Measurements from ENCODE around the gene ZNF22. TPM values are rescaled to one million over a fixed set of nuclear protein-coding genes. Genes with fewer than 3 reads are reported as not detected.

The ZNF22 gene
- total and polyA plus RNA-seq, 2 of the 8 experiments (the other 6 are each of a cell fraction or from before 2014, with no cell fraction given), result 18.2 to 45.2 TPM

DNA sequence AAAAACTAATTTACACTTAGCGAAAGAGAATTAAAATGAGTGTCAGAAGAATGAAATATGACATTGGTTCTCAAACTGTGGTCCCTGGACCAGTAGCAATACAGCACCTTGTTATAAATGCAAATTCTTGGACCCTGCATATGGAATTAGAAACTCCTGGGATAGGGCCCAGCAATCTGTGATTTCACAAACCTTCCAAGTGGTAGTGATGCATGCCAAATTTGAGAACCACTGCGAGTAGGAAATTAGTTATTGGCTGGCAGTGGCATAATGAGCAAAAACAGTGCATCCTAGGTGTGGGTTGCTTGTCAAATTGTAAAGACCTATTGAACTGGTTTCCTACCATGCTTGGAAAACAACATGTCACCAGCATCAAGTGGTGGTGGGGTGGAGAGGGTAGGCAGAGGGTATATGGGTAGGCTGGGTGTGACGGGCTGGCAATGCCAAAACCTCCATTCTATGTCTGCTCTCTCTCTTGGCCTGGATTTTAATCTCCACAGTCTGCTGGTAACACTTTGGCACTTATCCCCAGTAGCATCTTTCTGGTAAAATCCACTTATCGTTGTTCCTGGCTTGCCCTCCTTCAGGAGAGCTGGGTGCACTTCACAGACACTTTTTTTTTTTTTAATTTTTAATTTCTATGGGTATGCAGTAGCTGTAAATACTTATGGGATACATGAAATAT, 50.0 kb downstream of the ZNF22 start (continued):
- no peak for TF ChIP-seq CBX8 (IDR thresholded peaks at IDR 0.05; ENCODE audit: borderline replicate concordance, low read depth, low read length)
- no peak for TF ChIP-seq RNF2 (IDR thresholded peaks at IDR 0.05; ENCODE audit: borderline replicate concordance, low read depth, low read length, missing control alignments, poor library complexity, severe bottlenecking)
- TF ChIP-seq JUND (IDR thresholded peaks at IDR 0.05; ENCODE audit: low read length), result no peak
- TF ChIP-seq NRF1 (IDR thresholded peaks at IDR 0.05; ENCODE audit: low read depth, low read length), result no peak
- no peak for TF ChIP-seq HDAC6 (IDR thresholded peaks at IDR 0.05; ENCODE audit: low read depth, low read length)
